K562 (cell line): ENCODE measurements around the gene PARD6B. TPM values are rescaled to one million over a fixed set of nuclear protein-coding genes. Genes with fewer than 3 reads are reported as not detected.

ENCODE experiments used
- ATAC-seq: fragments of 200-7000 bp; cut with Tn5 transposase; 3 replicates; pipeline ENCODE4 v1.9.1; 2020; ENCODE audit warnings: moderate library complexity
- BruUV-seq: library from RNA; stranded (reverse); fragments of 400-500 nt; replicated peaks from 2 replicates; lab custom pipeline; 2021; lab: Mats Ljungman, UMichigan
- CTCF ChIA-PET: fragments of 300-600 bp; formaldehyde crosslinking; extraction: SDS; loops from one replicate; lab custom pipeline; 2021; ENCODE audit warnings: low intra/inter-chr PET ratio; lab: Yijun Ruan, JAX
- POLR2A ChIA-PET: fragments of 300-600, 350-650 bp; sonication (Branson Sonifier 250); formaldehyde crosslinking; extraction: SDS; loops from one replicate; lab custom pipeline; 2021; ENCODE audit warnings: antibody characterized with exemption, inconsistent platforms; lab: Yijun Ruan, JAX
- DNase-seq, 4 experiments: peaks; one replicate each; pipeline versions ENCODE4 v3.0.0 to v3.0.0-alpha.2; 2011 to 2018; ENCODE audit warnings: low spot score in 3 of 4, mixed read lengths in 3 of 4; ENCODE audit errors: extremely low read depth in 1 of 4
- FAIRE-seq: peaks from 2 replicates; lab custom pipeline; 2011; peaks lifted over from hg19 to GRCh38; lab: Jason Lieb, UNC
- H2AFZ ChIP-seq: 2 replicates; pipeline ENCODE4 v1.6.0; 2011; ENCODE audit warnings: low read depth, low read length, control low read depth, inconsistent platforms
- H3K27ac ChIP-seq: fragments of 200-600 bp; 3 replicates; pipeline ENCODE4 v1.8.0; 2011; ENCODE audit warnings: low read depth, mild to moderate bottlenecking, control low read depth, inconsistent platforms, low read length, moderate library complexity, mixed read lengths; ENCODE audit errors: extremely low read depth
- H3K27me3 ChIP-seq, 2 experiments: fragments of 300-600 bp in 1 of 2; 2 replicates in 1 of 2; 3 replicates in 1 of 2; pipeline versions ENCODE4 v1.6.0 to v1.8.0; 2011; ENCODE audit warnings: inconsistent platforms in 2 of 2, low read length in 2 of 2, mild to moderate bottlenecking in 1 of 2, mixed read lengths in 1 of 2, moderate library complexity in 1 of 2; ENCODE audit not compliant: control insufficient read depth in 2 of 2, insufficient read depth in 2 of 2
- H3K36me3 ChIP-seq: fragments of 300-600 bp; 3 replicates; pipeline ENCODE4 v1.8.0; 2011; ENCODE audit warnings: mild to moderate bottlenecking, low read length, inconsistent platforms; ENCODE audit not compliant: control insufficient read depth, insufficient read depth
- H3K4me1 ChIP-seq, 2 experiments: fragments of 200-600 bp in 1 of 2; replicated peaks in 1 of 2; 2 replicates in 1 of 2; 3 replicates in 1 of 2; pipeline versions ENCODE4 v1.5.1 to v1.8.0; 2011; ENCODE audit warnings: inconsistent platforms in 2 of 2, low read length in 2 of 2, mild to moderate bottlenecking in 1 of 2, mixed read lengths in 1 of 2, moderate library complexity in 1 of 2; ENCODE audit not compliant: control insufficient read depth in 2 of 2, insufficient read depth in 2 of 2
- H3K4me2 ChIP-seq: 2 replicates; pipeline ENCODE4 v1.6.1; 2011; ENCODE audit warnings: low read length, control low read depth, inconsistent platforms, mixed read lengths; ENCODE audit not compliant: insufficient read depth
- H3K4me3 ChIP-seq: fragments of 200-600 bp; sonication (generic), shearing (Covaris generic); 2 replicates; pipeline ENCODE4 v1.5.1; 2016; ENCODE audit warnings: control low read depth, inconsistent platforms
- H3K79me2 ChIP-seq: fragments of 200-600 bp; 3 replicates; pipeline ENCODE4 v1.8.0; 2011; ENCODE audit warnings: low read length, inconsistent platforms; ENCODE audit not compliant: control insufficient read depth, insufficient read depth
- H3K9ac ChIP-seq, 2 experiments: 2 replicates each; pipeline versions ENCODE4 v1.6.0 to v1.6.1; 2011; ENCODE audit warnings: low read depth in 2 of 2, low read length in 2 of 2, control low read depth in 1 of 2, inconsistent platforms in 1 of 2, mild to moderate bottlenecking in 1 of 2, mixed read lengths in 1 of 2; ENCODE audit not compliant: insufficient read depth in 1 of 2
- H3K9me1 ChIP-seq: one replicate; pipeline ENCODE4 v1.6.0; 2011; ENCODE audit warnings: inconsistent platforms, mild to moderate bottlenecking, low read length, moderate library complexity; ENCODE audit not compliant: control insufficient read depth, insufficient read depth
- H3K9me3 ChIP-seq: replicated peaks from 2 replicates; pipeline ENCODE4 v1.5.1; 2011; ENCODE audit warnings: low read depth, low read length, inconsistent platforms; ENCODE audit not compliant: control insufficient read depth, insufficient read depth
- H4K20me1 ChIP-seq: replicated peaks from 2 replicates; pipeline ENCODE4 v1.6.1; 2011; ENCODE audit warnings: low read length, inconsistent platforms, mixed read lengths; ENCODE audit not compliant: control insufficient read depth, insufficient read depth
- MTA3 ChIP-seq: fragments of 450-650 bp; formaldehyde crosslinking; IDR thresholded peaks from 2 replicates; pipeline ENCODE4 v1.6.1; 2017; ENCODE audit warnings: mild to moderate bottlenecking, borderline replicate concordance
- ZFP30 ChIP-seq: fragments of 250-450 bp; sonication (Bioruptor Pico); IDR thresholded peaks from 2 replicates; pipeline ENCODE4 v1.8.0; 2022; ENCODE audit warnings: moderate library complexity, mild to moderate bottlenecking, inconsistent platforms, borderline replicate concordance
- WGBS: fragments of 100-300 bp; shearing (Covaris generic); methylation state at CpG from one replicate; pipeline ENCODE4 v1.1.6; 2016; ENCODE audit warnings: low coverage, mixed read lengths; ENCODE audit not compliant: insufficient coverage; ENCODE audit errors: missing lambda C conversion rate; 5-methylcytosine and 5-hydroxymethylcytosine counted together
- in situ Hi-C: fragments of 300-500 bp; cut with MboI; formaldehyde crosslinking; loops from 4 replicates; pipeline ENCODE4 v1.15.0; 2018; ENCODE audit warnings: inconsistent platforms, mixed read lengths
- intact Hi-C: fragments of 100-400 bp; cut with micrococcal nuclease; formaldehyde crosslinking; loops from 2 replicates; pipeline ENCODE4 v1.14.2; 2022
- polyA plus RNA-seq, 8 experiments: library from polyadenylated mRNA; depleted of rRNA in 4 of 8; stranded (reverse) in 5 of 8; unstranded in 3 of 8; fragments of >200 nt; fragmentation: Nextera tagmentation in 2 of 8; fragmentation: Illumina TruSeq in 1 of 8; extraction: Ambion mirVana in 2 of 8; extraction: Trizol in 1 of 8; gene quantifications; 2 replicates each; pipeline versions ENCODE4 v1.2.1 to v1.2.3, GENCODE V29; 2011 to 2014; ENCODE audit warnings: inconsistent platforms in 1 of 8, missing spikeins in 1 of 8
- total RNA-seq, 7 experiments: library from RNA; depleted of rRNA in 6 of 7; stranded (reverse); fragments of >200 nt in 6 of 7; fragmentation: Illumina TruSeq in 2 of 7; extraction: Trizol in 2 of 7; gene quantifications; 2 replicates each; pipeline versions ENCODE4 v1.2.1 to v1.2.3, GENCODE V29; 2011 to 2021; ENCODE audit warnings: low replicate concordance in 1 of 7
- TF ChIP-seq, protein P1 (sequence below), 3 experiments: fragments of 200-800 bp in 1 of 3; fragments of 250-450 bp in 1 of 3; fragments of 450-650 bp in 1 of 3; sonication (Bioruptor Pico) in 1 of 3; sonication (Bioruptor generic) in 1 of 3; formaldehyde crosslinking in 1 of 3; IDR thresholded peaks; 2 replicates each; pipeline versions ENCODE4 v1.6.1 to v1.8.0; 2016 to 2022; ENCODE audit warnings: mild to moderate bottlenecking in 2 of 3, missing genetic modification characterization in 2 of 3, missing compliant biosample characterization in 1 of 3, moderate library complexity in 1 of 3

Gene PARD6B
- total and polyA plus RNA-seq, 9 of the 15 experiments (the other 6 are each of a cell fraction or from before 2014, with no cell fraction given): 1.7 to 12.3 (median 5.5) TPM

DNA sequence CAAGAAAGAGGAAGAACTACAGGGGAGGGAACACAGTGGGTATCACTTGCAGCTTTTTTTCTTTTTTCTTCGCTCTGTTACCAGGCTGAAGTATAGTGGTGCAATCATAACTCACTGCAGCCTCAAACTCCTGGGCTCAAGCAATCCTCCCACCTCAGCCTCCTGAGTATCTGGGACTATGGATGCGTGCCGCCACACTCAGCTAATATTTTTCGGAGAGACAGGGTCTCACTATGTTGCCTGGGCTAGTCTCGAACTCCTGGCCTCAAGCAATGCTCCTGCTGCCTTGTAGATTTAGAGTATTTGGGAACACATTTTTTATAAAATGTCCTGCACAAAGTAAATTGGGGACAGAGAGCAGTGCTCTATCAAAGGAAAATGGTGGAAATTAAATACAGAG, 28.3 kb downstream of the PARD6B start:
- H4K20me1 ChIP-seq: no peaks in the 10 kb centered on the region
- H3K27ac ChIP-seq: no peak overlapping the region
- no peak overlapping the region for H3K4me3 ChIP-seq
- ChIA-PET POLR2A (interaction anchor here (0.7 to 1.0 kb wide), 3 partner anchors 10 to 158 kb away, joined by 3 to 5 read pairs (median 3); no protein-coding TSS in a partner anchor), CTCF (no interaction called here)
- no peak for FAIRE-seq
- intact Hi-C loops: no loop called here
- ATAC-seq: no peak
- no peak for TF ChIP-seq ZFP30 (CRISPR knock-in tag)
- TF ChIP-seq, protein P1, sequence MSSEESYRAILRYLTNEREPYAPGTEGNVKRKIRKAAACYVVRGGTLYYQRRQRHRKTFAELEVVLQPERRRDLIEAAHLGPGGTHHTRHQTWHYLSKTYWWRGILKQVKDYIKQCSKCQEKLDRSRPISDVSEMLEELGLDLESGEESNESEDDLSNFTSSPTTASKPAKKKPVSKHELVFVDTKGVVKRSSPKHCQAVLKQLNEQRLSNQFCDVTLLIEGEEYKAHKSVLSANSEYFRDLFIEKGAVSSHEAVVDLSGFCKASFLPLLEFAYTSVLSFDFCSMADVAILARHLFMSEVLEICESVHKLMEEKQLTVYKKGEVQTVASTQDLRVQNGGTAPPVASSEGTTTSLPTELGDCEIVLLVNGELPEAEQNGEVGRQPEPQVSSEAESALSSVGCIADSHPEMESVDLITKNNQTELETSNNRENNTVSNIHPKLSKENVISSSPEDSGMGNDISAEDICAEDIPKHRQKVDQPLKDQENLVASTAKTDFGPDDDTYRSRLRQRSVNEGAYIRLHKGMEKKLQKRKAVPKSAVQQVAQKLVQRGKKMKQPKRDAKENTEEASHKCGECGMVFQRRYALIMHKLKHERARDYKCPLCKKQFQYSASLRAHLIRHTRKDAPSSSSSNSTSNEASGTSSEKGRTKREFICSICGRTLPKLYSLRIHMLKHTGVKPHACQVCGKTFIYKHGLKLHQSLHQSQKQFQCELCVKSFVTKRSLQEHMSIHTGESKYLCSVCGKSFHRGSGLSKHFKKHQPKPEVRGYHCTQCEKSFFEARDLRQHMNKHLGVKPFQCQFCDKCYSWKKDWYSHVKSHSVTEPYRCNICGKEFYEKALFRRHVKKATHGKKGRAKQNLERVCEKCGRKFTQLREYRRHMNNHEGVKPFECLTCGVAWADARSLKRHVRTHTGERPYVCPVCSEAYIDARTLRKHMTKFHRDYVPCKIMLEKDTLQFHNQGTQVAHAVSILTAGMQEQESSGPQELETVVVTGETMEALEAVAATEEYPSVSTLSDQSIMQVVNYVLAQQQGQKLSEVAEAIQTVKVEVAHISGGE (CRISPR knock-in tag; IDR thresholded peaks at IDR 0.05): peak in 1 of 3 experiments; percentile 80; a peak in 2 of 6 replicates
- TF ChIP-seq MTA3: no peak
- no peaks in the 10 kb centered on the region for H3K27me3 ChIP-seq
- no peak overlapping the region for H2AFZ ChIP-seq
- BruUV-seq: no TSS peak
- H3K4me1 ChIP-seq: peaks cover 18% of the 10 kb centered on the region in 2 experiments
- H3K79me2 ChIP-seq: no peaks in the 10 kb centered on the region
- no peaks in the 10 kb centered on the region for H3K9me1 ChIP-seq
- no peaks in the 10 kb centered on the region for H3K36me3 ChIP-seq
- 74% methylated on average over 5 of the region's 5 CpGs for WGBS
- no peak for DNase-seq
- in situ Hi-C loops: no loop called here
- H3K4me2 ChIP-seq: no peak overlapping the region
- no peak overlapping the region for H3K9ac ChIP-seq
- H3K9me3 ChIP-seq: no peaks in the 10 kb centered on the region
